Smooth muscle cell of trachea (primary cell): ENCODE results near the gene CACTIN. TPM values are rescaled to one million over a fixed set of nuclear protein-coding genes. Genes with fewer than 3 reads are reported as not detected.

Source experiments
- total RNA-seq: library from RNA; depleted of rRNA; stranded (reverse); fragments of >200 nt; gene quantifications from 2 replicates; pipeline ENCODE4 v1.2.1, GENCODE V29; 2014

The CACTIN gene
- total RNA-seq: 26.8 and 35.6 TPM in 2 replicates

DNA sequence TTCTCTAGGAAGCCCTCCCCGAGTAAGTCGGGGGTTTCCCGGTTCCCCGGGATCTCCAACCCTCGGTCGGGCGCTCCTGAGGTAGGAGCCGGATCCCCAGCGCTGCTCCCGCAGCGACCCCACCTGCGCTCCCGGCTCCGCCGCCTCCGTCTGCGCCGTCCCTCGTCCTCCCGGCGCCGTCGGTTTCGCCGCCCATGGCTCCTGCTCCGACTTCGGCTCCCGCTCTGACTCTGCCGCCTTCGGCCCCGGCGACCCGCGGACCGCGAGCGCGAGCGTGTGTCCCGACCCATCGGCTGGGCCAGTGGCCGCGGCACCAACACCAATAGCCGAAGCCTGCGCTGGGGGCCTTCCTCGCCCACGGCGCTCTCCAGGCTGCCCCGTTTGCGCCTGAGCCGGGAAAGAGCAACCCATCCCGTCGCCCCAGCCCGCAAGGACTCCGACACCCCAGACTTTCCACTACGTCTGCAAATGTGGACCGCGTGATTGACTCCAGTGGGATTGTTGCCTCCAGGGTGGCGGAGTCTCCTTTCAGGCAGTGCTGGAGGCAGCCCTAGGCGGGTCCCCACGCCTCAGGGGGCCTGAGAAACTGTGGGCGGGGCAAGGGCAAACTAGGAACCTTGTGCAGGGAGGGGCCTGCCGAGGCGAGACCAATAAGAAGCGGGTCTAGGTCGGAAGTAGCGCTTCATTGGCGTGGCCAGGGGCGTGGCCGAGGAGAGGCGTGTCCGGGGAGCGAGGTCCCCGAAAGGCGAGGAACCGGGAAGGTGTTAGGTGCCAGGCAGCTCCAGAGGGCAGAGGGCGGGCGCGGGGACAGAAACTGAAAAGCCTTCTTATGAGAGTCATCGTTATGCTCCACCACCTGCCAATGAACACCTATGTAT, at the start of gene CACTIN:
Gene CACTIN, minus strand, starts transcription at position 318 of the 878 bp plus-strand sequence. Its CDS starts 28 bp downstream, at position 290.

DNA sequence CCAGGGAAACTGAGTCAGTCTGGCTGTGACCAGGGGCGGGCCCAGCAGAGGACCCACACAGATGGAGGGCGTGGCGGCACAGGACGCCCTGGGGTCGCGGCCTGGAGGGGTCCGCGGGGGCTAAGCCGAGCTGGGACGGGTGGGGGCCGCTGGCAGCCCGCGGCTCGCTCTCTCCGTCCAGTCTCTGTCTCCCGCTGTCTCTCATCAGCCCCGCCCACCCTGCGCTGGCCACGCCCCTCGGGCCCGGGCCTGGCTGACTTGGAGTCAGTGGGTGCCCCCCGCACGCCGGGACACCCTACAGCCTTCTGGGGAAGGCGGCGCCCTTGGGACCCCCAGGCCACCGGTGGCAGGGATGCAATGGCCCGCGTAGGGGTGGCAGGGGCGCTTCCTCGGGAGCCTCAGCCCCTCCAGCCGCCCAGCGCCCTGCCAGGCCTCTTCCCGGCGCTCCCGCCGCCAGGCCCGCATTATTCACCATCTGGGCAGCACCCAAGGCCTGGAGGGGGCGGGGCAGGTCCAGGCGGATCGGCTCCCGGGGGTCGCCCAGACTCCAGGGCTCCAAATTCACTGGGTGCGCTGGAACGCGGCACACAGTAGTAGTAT, 19.8 kb downstream of the CACTIN start, which contains the start of gene TBXA2R:
Gene TBXA2R, minus strand, starts transcription at position 186 of the 600 bp plus-strand sequence. CDS start 6,241 bp downstream, outside the sequence.

DNA sequence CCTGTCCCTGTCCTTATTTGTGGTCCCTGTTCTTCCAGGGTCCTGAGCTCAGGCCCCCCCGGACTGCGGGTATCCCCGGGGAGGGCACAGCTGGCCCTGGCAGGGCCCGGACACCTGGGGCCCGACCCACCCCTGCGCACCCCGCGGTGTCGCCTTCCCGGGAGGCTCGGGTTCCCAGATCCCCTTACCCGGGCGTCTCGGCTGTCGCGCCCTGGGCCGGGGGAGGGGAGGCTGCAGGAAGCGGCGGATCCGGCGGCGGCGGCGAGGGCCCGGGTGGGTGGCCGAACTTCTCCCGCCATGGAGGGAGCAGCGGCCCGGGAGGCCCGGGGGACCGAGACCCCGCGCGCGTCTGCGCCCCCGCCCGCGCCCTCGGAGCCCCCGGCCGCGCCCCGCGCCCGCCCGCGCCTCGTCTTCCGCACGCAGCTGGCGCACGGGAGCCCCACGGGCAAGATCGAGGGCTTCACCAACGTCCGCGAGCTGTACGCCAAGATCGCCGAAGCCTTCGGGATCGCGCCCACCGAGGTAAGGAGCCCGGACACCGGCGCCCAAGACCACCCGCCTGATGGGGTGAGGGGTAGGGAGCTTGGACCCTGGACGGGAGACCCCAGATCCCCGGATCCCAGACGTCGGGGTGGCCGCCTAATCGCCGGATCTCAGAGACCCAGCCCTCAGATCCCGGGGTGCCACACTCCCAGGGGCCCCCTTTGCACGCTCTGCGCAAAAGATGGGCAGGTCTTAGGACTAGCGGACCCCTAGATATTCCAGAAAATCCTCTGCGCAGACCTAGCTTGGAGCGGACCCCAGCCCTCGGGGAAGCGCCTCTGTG, 41.1 kb downstream of the CACTIN start, which contains the start of gene GIPC3:
Gene GIPC3, plus strand, starts transcription at position 178 of the 826 bp plus-strand sequence. Its CDS starts 120 bp downstream, at position 298.

DNA sequence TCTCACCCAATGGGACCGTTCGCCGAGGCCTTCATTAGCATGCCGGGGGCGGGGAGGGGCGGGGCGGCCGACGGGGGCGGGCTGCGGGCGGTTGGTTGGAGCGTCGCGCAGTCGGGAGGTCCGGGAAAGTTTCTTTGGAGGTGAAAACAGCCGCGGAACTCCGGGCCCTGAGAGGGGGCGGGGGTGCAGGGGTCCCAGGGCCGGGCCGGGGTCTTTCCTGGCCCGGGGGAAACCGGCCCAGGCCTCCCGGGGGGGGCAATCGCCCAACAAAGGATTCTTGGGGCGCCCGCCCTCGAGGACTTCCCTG, 53.8 kb downstream of the CACTIN start, which contains the start of gene HMG20B:
Gene HMG20B, plus strand, starts transcription at position 90 of the 307 bp plus-strand sequence. CDS start 366 bp downstream, outside the sequence.

Other genes with a start within 250 kb of the CACTIN start
- not detected in 2 replicates for gene SMIM24, start 146.3 kb downstream of the CACTIN start, total RNA-seq
- gene SMIM44, start 143.3 kb downstream of the CACTIN start, total RNA-seq: not detected in 2 replicates
- gene DOHH, start 126.1 kb downstream of the CACTIN start, total RNA-seq: 12.5 and 15.9 TPM in 2 replicates
- 48.8 and 52.1 TPM in 2 replicates for gene FZR1, start 120.5 kb downstream of the CACTIN start, total RNA-seq
- not detected in 2 replicates for gene TEKTIP1, start 87.6 kb downstream of the CACTIN start, total RNA-seq
- 50.2 and 174 TPM in 2 replicates for gene MFSD12, start 69.2 kb downstream of the CACTIN start, total RNA-seq
- 91.1 and 102 TPM in 2 replicates for gene HMG20B, start 53.8 kb downstream of the CACTIN start, total RNA-seq
- under 0.01 TPM in 1 of 2 replicates, not detected in the other for gene GIPC3, start 41.3 kb downstream of the CACTIN start, total RNA-seq
- gene TBXA2R, start 19.9 kb downstream of the CACTIN start, total RNA-seq: 2.8 and 2.9 TPM in 2 replicates
- gene PIP5K1C, start 73.7 kb upstream of the CACTIN start, total RNA-seq: 27.6 and 60.0 TPM in 2 replicates
- under 0.01 TPM in 1 of 2 replicates, not detected in the other for gene TJP3, start 81.6 kb upstream of the CACTIN start, total RNA-seq
- gene APBA3, start 134.9 kb upstream of the CACTIN start, total RNA-seq: 19.3 and 28.9 TPM in 2 replicates
- gene MRPL54, start 135.9 kb upstream of the CACTIN start, total RNA-seq: 21.8 and 50.2 TPM in 2 replicates
- not detected in 2 replicates for gene RAX2, start 145.4 kb upstream of the CACTIN start, total RNA-seq
- gene MATK, start 159.6 kb upstream of the CACTIN start, total RNA-seq: 0.15 TPM in 1 of 2 replicates, not detected in the other
- gene ZFR2, start 242.2 kb upstream of the CACTIN start, total RNA-seq: not detected in 2 replicates